ENCODE results near the gene SH2D7.
A peak's percentile ranks its signal among the peaks of the same experiment; 100 is the strongest.

Gene SH2D7

GRCh38 chr15:78092261-78093041 lies at the start of gene SH2D7:
SH2D7 (plus strand) TSS chr15:78092561; CDS start chr15:78092585, 24 bp downstream.
- DNase-seq, result no peak

GRCh38 chr15:78044407-78045155 lies 47.8 kb upstream of the SH2D7 start:
- DNase-seq, result no peak

- no peak for DNase-seq
Observed at GRCh38 chr15:78045189-78045588, 47.2 kb upstream of the SH2D7 start.

GRCh38 chr15:78046796-78047341 lies 45.5 kb upstream of the SH2D7 start:
- no peak for DNase-seq

- no peak for DNase-seq
Observed at GRCh38 chr15:78047761-78048627, 44.4 kb upstream of the SH2D7 start.

GRCh38 chr15:78048628-78048920 lies 43.8 kb upstream of the SH2D7 start:
- no peak for DNase-seq

- DNase-seq, result peak; percentile 57
Observed at GRCh38 chr15:78049691-78050440, 42.5 kb upstream of the SH2D7 start.

GRCh38 chr15:78050441-78050809 lies 41.9 kb upstream of the SH2D7 start:
- DNase-seq, result no peak

GRCh38 chr15:78050826-78051225 lies 41.5 kb upstream of the SH2D7 start:
- no peak for DNase-seq

GRCh38 chr15:78051596-78051995 lies 40.8 kb upstream of the SH2D7 start:
- DNase-seq, result no peak

- DNase-seq, result no peak
Observed at GRCh38 chr15:78052001-78052401, 40.4 kb upstream of the SH2D7 start.

- no peak for DNase-seq
Observed at GRCh38 chr15:78052545-78052944, 39.8 kb upstream of the SH2D7 start.

- no peak for DNase-seq
Observed at GRCh38 chr15:78054518-78054917, 37.8 kb upstream of the SH2D7 start.

GRCh38 chr15:78054966-78055365 lies 37.4 kb upstream of the SH2D7 start:
- no peak for DNase-seq

GRCh38 chr15:78055919-78056713 lies 36.2 kb upstream of the SH2D7 start:
- DNase-seq, result no peak

- DNase-seq, result no peak
Observed at GRCh38 chr15:78056714-78057269, 35.6 kb upstream of the SH2D7 start.

GRCh38 chr15:78057803-78058202 lies 34.6 kb upstream of the SH2D7 start:
- no peak for DNase-seq

GRCh38 chr15:78058401-78058935 lies 33.9 kb upstream of the SH2D7 start:
- no peak for DNase-seq

- no peak for DNase-seq
Observed at GRCh38 chr15:78059110-78059839, 33.1 kb upstream of the SH2D7 start.

- DNase-seq, result no peak
Observed at GRCh38 chr15:78060232-78060631, 32.1 kb upstream of the SH2D7 start.
